OCI-LY1 (cell line): ENCODE results near the gene AFF2.

Source experiments
- EZH2 ChIP-seq: fragments of 200-600 bp; sonication (generic), shearing (Covaris generic); IDR thresholded peaks from 2 replicates; pipeline ENCODE4 v1.8.0; 2017; ENCODE audit warnings: borderline replicate concordance, mixed run types, mild to moderate bottlenecking, antibody characterized with exemption, low read length, moderate library complexity, mixed read lengths
- TF ChIP-seq, protein P1 (sequence below): fragments of 200-600 bp; sonication (generic), shearing (Covaris generic); IDR thresholded peaks from 2 replicates; pipeline ENCODE4 v1.5.1; 2017; ENCODE audit warnings: mild to moderate bottlenecking, antibody characterized with exemption, low read length, moderate library complexity, mixed read lengths

DNA sequence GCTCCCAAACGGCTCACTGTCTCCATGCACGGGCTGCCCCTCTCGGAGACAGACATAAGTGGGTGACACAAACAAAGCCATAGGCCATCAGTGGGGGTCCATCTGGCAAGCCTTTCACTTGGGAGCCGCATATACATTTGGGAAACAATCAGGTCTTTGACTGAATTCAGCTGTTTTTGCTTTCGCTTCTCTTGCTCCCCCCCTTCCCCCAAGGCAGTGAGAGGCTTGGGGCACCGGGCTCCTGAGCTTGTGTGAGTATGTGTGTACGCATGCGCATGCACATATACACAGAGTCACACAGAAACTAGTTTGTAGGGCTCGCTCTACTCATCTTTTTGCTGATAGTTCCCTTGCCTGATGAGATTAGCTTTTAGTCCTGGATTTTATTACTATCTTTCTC, 284.4 kb downstream of the AFF2 start:
- TF ChIP-seq, protein P1, sequence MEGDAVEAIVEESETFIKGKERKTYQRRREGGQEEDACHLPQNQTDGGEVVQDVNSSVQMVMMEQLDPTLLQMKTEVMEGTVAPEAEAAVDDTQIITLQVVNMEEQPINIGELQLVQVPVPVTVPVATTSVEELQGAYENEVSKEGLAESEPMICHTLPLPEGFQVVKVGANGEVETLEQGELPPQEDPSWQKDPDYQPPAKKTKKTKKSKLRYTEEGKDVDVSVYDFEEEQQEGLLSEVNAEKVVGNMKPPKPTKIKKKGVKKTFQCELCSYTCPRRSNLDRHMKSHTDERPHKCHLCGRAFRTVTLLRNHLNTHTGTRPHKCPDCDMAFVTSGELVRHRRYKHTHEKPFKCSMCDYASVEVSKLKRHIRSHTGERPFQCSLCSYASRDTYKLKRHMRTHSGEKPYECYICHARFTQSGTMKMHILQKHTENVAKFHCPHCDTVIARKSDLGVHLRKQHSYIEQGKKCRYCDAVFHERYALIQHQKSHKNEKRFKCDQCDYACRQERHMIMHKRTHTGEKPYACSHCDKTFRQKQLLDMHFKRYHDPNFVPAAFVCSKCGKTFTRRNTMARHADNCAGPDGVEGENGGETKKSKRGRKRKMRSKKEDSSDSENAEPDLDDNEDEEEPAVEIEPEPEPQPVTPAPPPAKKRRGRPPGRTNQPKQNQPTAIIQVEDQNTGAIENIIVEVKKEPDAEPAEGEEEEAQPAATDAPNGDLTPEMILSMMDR, result no peak
- no peak for TF ChIP-seq EZH2
